Daoy (cell line): Measurements from ENCODE around the gene CUL4A. TPM values are rescaled to one million over a fixed set of nuclear protein-coding genes. Genes with fewer than 3 reads are reported as not detected.
A peak's percentile ranks its signal among the peaks of the same experiment; 100 is the strongest.
"Not testable (repeated sequence)": the region's sequence is repeated elsewhere in the genome, so short reads cannot be mapped to it uniquely, and the experiment has no call there.

Experiments used
- DNase-seq: peaks from one replicate; pipeline ENCODE4 v3.0.0-alpha.2; 2015; ENCODE audit warnings: low read depth
- total RNA-seq: library from RNA; depleted of rRNA; stranded (reverse); fragments of >200 nt; shearing (Covaris generic); gene quantifications from 2 replicates; pipeline ENCODE4 v1.2.3, GENCODE V29; 2014; rRNA removed

The CUL4A gene
- total RNA-seq, 1 experiment from 2014 or later, result 75.0 TPM

GRCh38 chr13:113291129-113291528, 81.7 kb downstream of the CUL4A start:
- no peak for DNase-seq

GRCh38 chr13:113292021-113292862, 82.8 kb downstream of the CUL4A start:
- DNase-seq, result peak; percentile 22

DNA sequence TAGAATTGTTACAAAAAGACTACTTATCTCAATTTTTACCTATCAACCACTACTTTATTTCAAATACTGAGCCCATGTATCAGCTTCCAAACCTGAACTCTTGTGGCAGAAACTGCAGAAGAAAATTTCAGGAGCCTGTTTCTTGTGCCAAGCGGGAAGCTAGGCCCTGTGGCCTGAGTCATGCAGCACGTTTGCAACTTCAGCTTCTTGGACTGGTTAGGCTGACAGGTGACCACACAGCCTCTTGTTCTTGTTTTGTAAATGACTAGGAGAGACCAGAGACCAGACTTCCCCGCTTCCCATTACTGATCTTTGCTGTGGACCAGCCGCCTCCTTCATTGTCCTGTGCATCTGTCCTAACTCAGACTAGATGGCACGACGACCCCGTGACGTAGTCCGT, 84.3 kb downstream of the CUL4A start:
- no peak for DNase-seq

- no peak for DNase-seq
Measured at GRCh38 chr13:113295776-113296175, 86.4 kb downstream of the CUL4A start.

- DNase-seq, result peak; percentile 98
Measured at GRCh38 chr13:113296823-113297369, 87.5 kb downstream of the CUL4A start, which contains the start of gene LAMP1. LAMP1 (plus strand) TSS chr13:113297239; CDS start chr13:113297435, 196 bp downstream.

- peak; percentile 17 for DNase-seq
Measured at GRCh38 chr13:113297370-113298042, 88.1 kb downstream of the CUL4A start.

DNA sequence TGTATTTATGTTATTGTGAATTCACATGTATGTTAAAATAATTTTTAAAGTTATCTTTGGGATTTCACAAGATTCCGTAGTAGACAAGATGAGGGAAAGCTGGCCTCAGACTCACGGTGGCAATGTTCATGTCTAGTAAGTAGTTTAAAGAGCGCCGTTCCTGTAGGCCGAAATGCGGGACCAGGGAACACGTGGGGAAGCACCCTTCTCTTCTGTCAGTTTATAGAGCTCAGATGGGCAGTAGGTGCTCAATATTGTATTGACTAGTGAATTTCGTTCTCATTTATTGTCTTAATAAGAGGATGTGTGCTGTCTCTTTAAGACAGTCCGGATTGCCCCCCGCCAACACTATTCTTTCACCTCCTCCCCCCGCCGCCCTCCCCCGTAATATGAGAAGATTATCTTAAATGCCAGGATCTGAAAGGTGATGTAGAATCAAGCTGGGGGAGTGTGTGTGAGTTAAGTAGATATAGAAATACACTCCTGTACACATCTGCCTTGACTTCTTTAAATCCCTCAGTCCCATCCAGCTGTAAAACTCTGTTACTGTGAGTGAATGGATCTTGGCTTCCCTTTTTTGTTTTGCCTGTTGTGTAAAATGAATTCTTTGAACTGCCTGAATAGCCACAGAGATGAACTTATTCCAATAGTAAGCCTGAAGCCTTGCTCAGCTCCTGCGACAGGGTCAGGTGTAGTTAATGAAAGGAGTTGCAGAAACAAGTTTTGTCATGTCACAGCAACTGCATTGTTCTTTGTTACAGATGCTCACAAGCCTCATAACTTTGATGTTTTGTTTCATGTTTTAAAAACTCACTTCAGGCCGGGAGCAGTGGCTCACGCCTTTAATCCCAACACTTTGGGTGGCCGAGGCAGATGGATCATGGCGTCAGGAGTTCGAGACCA, 88.9 kb downstream of the CUL4A start:
- DNase-seq, result no peak

- no peak for DNase-seq
Measured at GRCh38 chr13:113299951-113300350, 90.5 kb downstream of the CUL4A start.

GRCh38 chr13:113302986-113303385, 93.6 kb downstream of the CUL4A start:
- no peak for DNase-seq

DNA sequence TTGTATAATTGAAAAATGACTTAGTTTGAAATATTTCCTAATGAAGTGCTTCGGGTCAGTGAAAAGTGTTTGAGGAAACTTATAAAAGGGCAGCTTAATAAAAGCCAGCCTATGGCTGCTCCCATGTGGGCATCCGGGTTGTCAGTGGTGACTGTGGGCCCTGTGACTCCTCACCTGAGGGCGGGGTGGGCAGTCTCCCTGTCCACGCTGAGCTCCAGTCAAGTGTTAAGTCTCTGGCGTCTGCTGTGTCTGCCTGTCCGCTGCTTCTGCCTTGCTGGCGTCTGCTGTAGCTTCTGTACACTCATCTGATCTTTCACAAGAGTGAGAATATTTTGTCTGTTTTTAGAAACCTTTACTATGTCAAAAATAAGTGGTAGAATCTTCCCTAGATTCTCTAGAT, 94.7 kb downstream of the CUL4A start:
- no peak for DNase-seq

GRCh38 chr13:113305208-113305607, 95.8 kb downstream of the CUL4A start:
- DNase-seq, result peak; percentile 50

DNA sequence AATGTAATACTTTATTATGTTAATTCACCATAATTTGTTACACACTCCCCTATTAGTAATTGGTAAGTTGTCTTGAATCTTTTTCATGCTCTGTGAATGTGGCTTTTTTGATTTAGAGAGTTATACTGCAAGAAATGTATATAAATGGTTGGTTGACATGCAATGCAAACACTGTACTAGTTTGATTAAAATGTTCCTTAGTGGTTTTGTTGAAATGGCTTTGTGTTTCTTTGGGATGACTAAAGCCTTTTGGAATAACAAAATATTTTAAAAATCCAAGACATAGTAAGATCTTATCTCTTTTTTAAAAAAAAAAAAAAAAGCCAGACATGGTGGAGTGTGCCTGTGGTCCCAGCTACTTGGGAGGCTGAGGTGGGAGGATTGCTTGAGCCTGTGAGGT, 98.1 kb downstream of the CUL4A start:
- no peak for DNase-seq

- DNase-seq, result no peak
Measured at GRCh38 chr13:113309473-113309872, 100.1 kb downstream of the CUL4A start.

- not testable (repeated sequence) for DNase-seq
Measured at GRCh38 chr13:113314112-113314511, 104.7 kb downstream of the CUL4A start.

GRCh38 chr13:113314895-113315470, 105.6 kb downstream of the CUL4A start:
- not testable (repeated sequence) for DNase-seq

DNA sequence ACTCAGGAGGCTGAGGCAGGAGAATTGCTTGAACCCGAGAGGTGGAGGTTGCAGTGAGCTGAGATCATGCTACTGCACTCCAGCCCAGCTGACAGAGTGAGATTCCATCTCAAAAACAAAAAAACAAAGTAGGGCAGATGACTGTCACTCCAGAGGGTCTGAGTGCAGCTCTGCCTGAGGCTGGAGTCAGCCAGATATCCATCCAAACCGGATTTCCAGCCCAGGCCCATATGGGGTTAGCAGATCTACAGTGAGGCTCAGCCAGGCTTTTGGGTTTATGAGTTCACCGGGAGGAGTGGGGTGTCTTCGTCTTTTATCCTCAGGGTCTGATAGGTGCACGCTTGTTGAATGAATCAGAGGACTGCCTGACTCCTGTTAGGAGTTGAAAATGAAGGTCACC, 106.6 kb downstream of the CUL4A start:
- DNase-seq, result no peak

Other genes with a start within 250 kb of the CUL4A start
- gene MCF2L, start 240.4 kb upstream of the CUL4A start, total RNA-seq, result 11.3 and 18.7 TPM in 2 replicates
- gene F7, start 103.8 kb upstream of the CUL4A start, total RNA-seq, result 0.11 TPM in 1 of 2 replicates, not detected in the other
- not detected in 2 replicates for gene F10, start 86.8 kb upstream of the CUL4A start, total RNA-seq
- not detected in 2 replicates for gene PROZ, start 51.0 kb upstream of the CUL4A start, total RNA-seq
- gene PCID2, start 944 bp upstream of the CUL4A start, total RNA-seq, result 43.3 and 51.1 TPM in 2 replicates
- 45.6 and 66.7 TPM in 2 replicates for gene LAMP1, start 87.6 kb downstream of the CUL4A start, total RNA-seq
- 1.9 and 6.3 TPM in 2 replicates for gene GRTP1, start 154.5 kb downstream of the CUL4A start, total RNA-seq
- gene ADPRHL1, start 243.9 kb downstream of the CUL4A start, total RNA-seq, result 0.95 and 1.4 TPM in 2 replicates